ENCODE data around the gene F2RL3.

DNA sequence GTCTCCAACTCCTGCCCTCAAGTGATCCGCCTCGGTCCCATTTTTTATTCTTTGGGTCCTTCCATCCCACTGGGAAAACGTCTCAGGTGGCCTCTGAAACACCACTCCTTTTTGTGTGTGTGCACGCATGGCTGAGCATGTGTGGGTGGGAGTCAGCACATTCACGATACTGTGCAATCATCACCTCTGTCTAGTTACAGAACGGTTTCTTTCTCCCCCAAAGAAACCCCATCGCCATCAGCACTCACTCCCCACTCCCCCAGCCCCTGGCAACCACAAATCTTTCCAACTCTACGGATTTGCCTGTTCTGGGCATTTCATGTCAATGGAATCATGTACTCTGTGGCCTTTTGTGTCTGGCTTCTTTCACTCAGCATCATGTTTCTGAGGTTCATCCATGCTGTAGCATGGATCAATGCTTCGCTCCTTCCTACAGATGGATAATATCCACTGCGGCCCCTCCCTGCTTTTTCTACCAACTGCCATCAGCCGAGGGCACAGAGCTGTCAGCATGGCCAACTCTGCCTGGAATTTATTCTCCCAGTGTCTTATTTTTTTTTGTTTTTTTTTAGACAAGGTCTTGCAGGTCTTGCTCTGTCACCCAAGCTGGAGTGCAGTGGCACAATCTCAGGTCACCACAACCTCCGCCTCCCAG is 9.7 kb downstream of the F2RL3 start:
- TF ChIP-seq CTCF (IDR thresholded peaks at IDR 0.05) (no peak), POLR2A (IDR thresholded peaks at IDR 0.05) (no peak), POLR2AphosphoS5 (IDR thresholded peaks at IDR 0.05) (no peak)
